ENCODE data around the gene CD163. TPM values are rescaled to one million over a fixed set of nuclear protein-coding genes. Genes with fewer than 3 reads are reported as not detected.

The CD163 gene
- total RNA-seq, 1 experiment from 2014 or later, result not detected

- Histone ChIP-seq H3F3A (ENCODE audit: insufficient read depth, low read depth) (no peaks in the 10 kb centered on the region), H3K79me2 (ENCODE audit: low read depth) (no peaks in the 10 kb centered on the region), H2AFZ (no peak overlapping the region), H3K4me3 (no peak overlapping the region), H3K9me2 (ENCODE audit: insufficient read depth) (no peaks in the 10 kb centered on the region), H3K9me3 (ENCODE audit: insufficient read depth, low read depth) (no peaks in the 10 kb centered on the region), H3K4me2 (no peak overlapping the region), H4K20me1 (ENCODE audit: insufficient read depth) (no peaks in the 10 kb centered on the region), H3K36me3 (ENCODE audit: low read depth) (no peaks in the 10 kb centered on the region), H3K4me1 (replicated peaks; ENCODE audit: insufficient read depth) (no peaks in the 10 kb centered on the region), H3K27me3 (ENCODE audit: insufficient read depth, low read depth) (no peaks in the 10 kb centered on the region), H3K27ac (no peak overlapping the region)
- DNase-seq, result no peak
- POLR2A ChIA-PET (ENCODE audit: unreplicated experiment), result no interaction called here
- TF ChIP-seq CTCF (conservative IDR thresholded peaks at IDR 0.05), result no peak
- TF ChIP-seq EZH2 (IDR thresholded peaks at IDR 0.05; ENCODE audit: low read depth), result no peak
- no TSS peak for BruUV-seq (replicated peaks)
- intact Hi-C loops (cut with micrococcal nuclease; ENCODE audit: unreplicated experiment), result no loop called here
- CTCF ChIA-PET, result no interaction called here
Observed at GRCh38 chr12:7450667-7451066, 52.9 kb downstream of the CD163 start.

GRCh38 chr12:7448099-7448498, 55.5 kb downstream of the CD163 start:
- ChIA-PET POLR2A (ENCODE audit: unreplicated experiment) (no interaction called here), CTCF (no interaction called here)
- no peak overlapping the region for H3K4me2 ChIP-seq
- no TSS peak for BruUV-seq (replicated peaks)
- H2AFZ ChIP-seq, result no peak overlapping the region
- H3K9me2 ChIP-seq (ENCODE audit: insufficient read depth), result no peaks in the 10 kb centered on the region; the same call in 1 of the 2 replicates
- no peaks in the 10 kb centered on the region for H3F3A ChIP-seq (ENCODE audit: insufficient read depth, low read depth)
- DNase-seq, result no peak
- no peaks in the 10 kb centered on the region for H3K9me3 ChIP-seq (ENCODE audit: insufficient read depth, low read depth)
- no peaks in the 10 kb centered on the region for H4K20me1 ChIP-seq (ENCODE audit: insufficient read depth)
- H3K79me2 ChIP-seq (ENCODE audit: low read depth), result no peaks in the 10 kb centered on the region
- H3K27me3 ChIP-seq (ENCODE audit: insufficient read depth, low read depth), result no peaks in the 10 kb centered on the region
- H3K4me3 ChIP-seq, result no peak overlapping the region
- no peaks in the 10 kb centered on the region for H3K4me1 ChIP-seq (replicated peaks; ENCODE audit: insufficient read depth)
- H3K36me3 ChIP-seq (ENCODE audit: low read depth), result no peaks in the 10 kb centered on the region
- intact Hi-C loops (cut with micrococcal nuclease; ENCODE audit: unreplicated experiment), result no loop called here
- TF ChIP-seq EZH2 (IDR thresholded peaks at IDR 0.05; ENCODE audit: low read depth) (no peak), CTCF (conservative IDR thresholded peaks at IDR 0.05) (no peak)
- H3K27ac ChIP-seq, result no peak overlapping the region

GRCh38 chr12:7444537-7444936, 59.0 kb downstream of the CD163 start:
- CTCF ChIA-PET, result no interaction called here
- no peaks in the 10 kb centered on the region for H3K79me2 ChIP-seq (ENCODE audit: low read depth)
- H3K4me2 ChIP-seq, result no peak overlapping the region
- H3K27ac ChIP-seq, result no peak overlapping the region
- no peak overlapping the region for H3K4me3 ChIP-seq
- no peak for TF ChIP-seq CTCF (conservative IDR thresholded peaks at IDR 0.05)
- no peak for TF ChIP-seq EZH2 (IDR thresholded peaks at IDR 0.05; ENCODE audit: low read depth)
- no peaks in the 10 kb centered on the region for H3K9me3 ChIP-seq (ENCODE audit: insufficient read depth, low read depth)
- H3K9me2 ChIP-seq (ENCODE audit: insufficient read depth), result no peaks in the 10 kb centered on the region; the same call in 1 of the 2 replicates
- H4K20me1 ChIP-seq (ENCODE audit: insufficient read depth), result no peaks in the 10 kb centered on the region
- no peaks in the 10 kb centered on the region for H3K36me3 ChIP-seq (ENCODE audit: low read depth)
- no peak for DNase-seq
- peaks cover 8% of the 10 kb centered on the region; the same call in 1 of the 2 replicates for H3F3A ChIP-seq (ENCODE audit: insufficient read depth, low read depth)
- no peaks in the 10 kb centered on the region for H3K27me3 ChIP-seq (ENCODE audit: insufficient read depth, low read depth)
- H3K4me1 ChIP-seq (replicated peaks; ENCODE audit: insufficient read depth), result peaks cover 4% of the 10 kb centered on the region; the same call in 1 of the 2 replicates
- H2AFZ ChIP-seq, result no peak overlapping the region
- intact Hi-C loops (cut with micrococcal nuclease; ENCODE audit: unreplicated experiment), result no loop called here
- POLR2A ChIA-PET (ENCODE audit: unreplicated experiment), result no interaction called here
- no TSS peak for BruUV-seq (replicated peaks)

Data from PC-9 (cell line).